SK-N-SH (cell line): Measurements from ENCODE around the gene ZNF2. TPM values are rescaled to one million over a fixed set of nuclear protein-coding genes. Genes with fewer than 3 reads are reported as not detected.

ENCODE experiments used
- CTCF ChIA-PET: fragments of 300-600, 350-600 bp; formaldehyde crosslinking; extraction: SDS; loops from one replicate; lab custom pipeline; 2021; lab: Yijun Ruan, JAX
- POLR2A ChIA-PET: fragments of 350-600 bp; sonication (Branson Sonifier 250); formaldehyde crosslinking; extraction: SDS; loops from one replicate; lab custom pipeline; 2020; ENCODE audit warnings: antibody characterized with exemption, inconsistent platforms; lab: Yijun Ruan, JAX
- DNase-seq: peaks from one replicate; pipeline ENCODE4 v3.0.0; 2012
- H2AFZ ChIP-seq: fragments of 200-600 bp; sonication (generic); 2 replicates; pipeline ENCODE4 v1.8.1; 2016; ENCODE audit warnings: antibody characterized with exemption, mild to moderate bottlenecking, low read depth
- H3F3A ChIP-seq: fragments of 200-600 bp; sonication (generic); replicated peaks from 2 replicates; pipeline ENCODE3; 2016; ENCODE audit warnings: antibody characterized with exemption, mild to moderate bottlenecking; ENCODE audit not compliant: insufficient read depth
- H3K27ac ChIP-seq, 2 experiments: fragments of 200-500 bp in 1 of 2; fragments of 200-600 bp in 1 of 2; sonication (Bioruptor generic) in 1 of 2; sonication (generic), shearing (Covaris generic) in 1 of 2; 2 replicates each; pipeline versions ENCODE4 v1.5.1 to v1.6.1; 2014 to 2016; ENCODE audit warnings: low read depth in 2 of 2, inconsistent platforms in 1 of 2, low read length in 1 of 2, mild to moderate bottlenecking in 1 of 2, mixed read lengths in 1 of 2
- H3K27me3 ChIP-seq: fragments of 200-600 bp; sonication (generic), shearing (Covaris generic); 2 replicates; pipeline ENCODE4 v1.6.1; 2016; ENCODE audit warnings: mixed run types; ENCODE audit not compliant: insufficient read depth
- H3K36me3 ChIP-seq, 2 experiments: fragments of 200-500 bp in 1 of 2; fragments of 200-600 bp in 1 of 2; sonication (Bioruptor generic) in 1 of 2; sonication (generic) in 1 of 2; replicated peaks in 1 of 2; 2 replicates each; pipeline versions ENCODE3 to v1.5.1; 2014 to 2016; ENCODE audit warnings: low read length in 1 of 2, mild to moderate bottlenecking in 1 of 2; ENCODE audit not compliant: insufficient read depth in 2 of 2, control insufficient read depth in 1 of 2
- H3K4me1 ChIP-seq, 2 experiments: fragments of 200-500 bp in 1 of 2; fragments of 200-600 bp in 1 of 2; sonication (Bioruptor generic) in 1 of 2; sonication (generic), shearing (Covaris generic) in 1 of 2; 2 replicates each; pipeline versions ENCODE4 v1.5.1 to v1.6.1; 2014 to 2016; ENCODE audit warnings: low read depth in 1 of 2, low read length in 1 of 2, mixed run types in 1 of 2; ENCODE audit not compliant: insufficient read depth in 2 of 2, control insufficient read depth in 1 of 2
- H3K4me2 ChIP-seq: fragments of 200-600 bp; sonication (generic), shearing (Covaris generic); 2 replicates; pipeline ENCODE4 v1.6.1; 2017; ENCODE audit warnings: mixed run types
- H3K4me3 ChIP-seq, 2 experiments: fragments of 200-500 bp in 1 of 2; fragments of 200-600 bp in 1 of 2; sonication (Bioruptor generic) in 1 of 2; sonication (generic), shearing (Covaris generic) in 1 of 2; 2 replicates each; pipeline versions ENCODE4 v1.5.1 to v1.8.1; 2014 to 2016; ENCODE audit warnings: low read depth in 2 of 2, inconsistent platforms in 1 of 2, low read length in 1 of 2, mild to moderate bottlenecking in 1 of 2, mixed read lengths in 1 of 2, moderate library complexity in 1 of 2
- H3K79me2 ChIP-seq: fragments of 200-600 bp; sonication (generic); 2 replicates; pipeline ENCODE4 v1.8.1; 2017; ENCODE audit warnings: mild to moderate bottlenecking; ENCODE audit not compliant: insufficient read depth
- H3K9ac ChIP-seq: fragments of 200-600 bp; sonication (generic); 2 replicates; pipeline ENCODE4 v1.6.1; 2017; ENCODE audit warnings: mixed run types
- H3K9me2 ChIP-seq: fragments of 200-600 bp; sonication (generic); 2 replicates; pipeline ENCODE4 v1.6.1; 2017; ENCODE audit warnings: mixed run types
- H3K9me3 ChIP-seq: fragments of 200-600 bp; sonication (generic); 2 replicates; pipeline ENCODE4 v1.6.1; 2017; ENCODE audit warnings: mixed run types, mild to moderate bottlenecking, moderate library complexity
- H4K20me1 ChIP-seq: fragments of 200-600 bp; sonication (generic); 2 replicates; pipeline ENCODE4 v1.6.1; 2017; ENCODE audit warnings: mild to moderate bottlenecking, mixed run types; ENCODE audit not compliant: insufficient read depth
- FOXJ3 ChIP-seq: sonication (generic); formaldehyde crosslinking; IDR thresholded peaks from 2 replicates; pipeline ENCODE4 v1.5.1; 2020; ENCODE audit warnings: mild to moderate bottlenecking, missing genetic modification reagents
- FOXM1 ChIP-seq: IDR thresholded peaks from 2 replicates; pipeline ENCODE4 v1.4.0; 2012; ENCODE audit warnings: low read depth, mild to moderate bottlenecking
- MXI1 ChIP-seq: IDR thresholded peaks from 2 replicates; pipeline ENCODE4 v1.6.1; 2012; ENCODE audit warnings: mild to moderate bottlenecking, low read depth, low read length, improper control_type of control experiment
- NRF1 ChIP-seq: IDR thresholded peaks from 2 replicates; pipeline ENCODE4 v1.6.1; 2012; ENCODE audit warnings: low read depth, mild to moderate bottlenecking, low read length
- RCOR1 ChIP-seq: fragments of 150-350 bp; IDR thresholded peaks from 2 replicates; pipeline ENCODE4 v1.6.1; 2017; ENCODE audit warnings: antibody characterized with exemption, low read length
- RXRA ChIP-seq: IDR thresholded peaks from 2 replicates; pipeline ENCODE4 v1.4.0; 2012; ENCODE audit warnings: low read depth, mild to moderate bottlenecking, borderline replicate concordance
- SIN3A ChIP-seq: IDR thresholded peaks from 2 replicates; pipeline ENCODE4 v1.6.1; 2012; ENCODE audit warnings: low read depth, mild to moderate bottlenecking, low read length, moderate library complexity, borderline replicate concordance
- SMC3 ChIP-seq: IDR thresholded peaks from 2 replicates; pipeline ENCODE4 v1.6.1; 2012; ENCODE audit warnings: low read depth, low read length, improper control_type of control experiment
- TAF1 ChIP-seq: IDR thresholded peaks from 2 replicates; pipeline ENCODE4 v1.6.1; 2012; ENCODE audit warnings: low read depth, mild to moderate bottlenecking, low read length, moderate library complexity, borderline replicate concordance
- TCF12 ChIP-seq: IDR thresholded peaks from 2 replicates; pipeline ENCODE4 v1.4.0; 2012
- TEAD4 ChIP-seq: IDR thresholded peaks from 2 replicates; pipeline ENCODE4 v1.4.0; 2012; ENCODE audit warnings: mild to moderate bottlenecking, borderline replicate concordance; ENCODE audit not compliant: insufficient read depth
- WGBS: methylation state at CpG from one replicate; pipeline ENCODE4 v1.1.6; 2017; ENCODE audit warnings: low lambda C conversion rate; 5-methylcytosine and 5-hydroxymethylcytosine counted together
- polyA plus RNA-seq, 3 experiments: library from polyadenylated mRNA; depleted of rRNA; stranded (reverse); fragments of >200 nt; gene quantifications; 2 replicates each; pipeline ENCODE4 v1.2.3, GENCODE V29; 2012
- TF ChIP-seq, protein P1 (sequence below): IDR thresholded peaks from 2 replicates; pipeline ENCODE4 v1.4.0; 2012; ENCODE audit warnings: low read depth
- TF ChIP-seq, protein P2 (sequence below): IDR thresholded peaks from 2 replicates; pipeline ENCODE4; 2012
- TF ChIP-seq, protein P3 (sequence below): IDR thresholded peaks from 2 replicates; pipeline ENCODE4 v1.6.1; 2012; ENCODE audit warnings: mild to moderate bottlenecking, low read depth, low read length, moderate library complexity

ZNF2 gene
- polyA plus RNA-seq, 1 of the 3 experiments (the other 2 are of a cell fraction): 1.6 TPM

DNA sequence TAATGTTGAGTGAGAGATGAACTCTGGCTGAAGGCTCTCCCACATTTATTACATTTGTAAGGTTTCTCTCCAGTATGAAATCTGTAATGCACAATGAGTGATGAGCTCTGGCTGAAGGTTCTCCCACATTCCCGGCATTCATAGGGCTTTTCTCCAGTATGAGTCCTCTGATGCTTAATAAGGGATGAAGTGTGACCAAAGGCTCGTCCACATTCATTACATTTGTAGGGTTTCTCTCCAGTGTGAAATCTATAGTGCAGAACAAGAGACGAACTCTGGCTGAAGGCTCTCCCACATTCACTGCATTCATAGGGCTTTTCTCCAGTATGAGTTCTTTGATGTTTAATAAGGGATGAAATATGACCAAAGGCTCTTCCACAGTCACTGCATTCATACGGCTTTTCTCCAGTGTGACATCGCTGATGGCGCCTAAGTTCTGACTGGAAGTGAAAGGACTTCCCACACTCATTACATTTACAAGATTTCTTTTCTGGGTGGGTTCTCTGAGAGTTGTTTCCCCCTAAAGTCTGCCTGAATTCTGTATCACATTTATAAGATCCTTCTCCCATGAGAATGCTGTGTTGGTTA lies 16.1 kb upstream of the ZNF2 start:
- H3K9ac ChIP-seq: no peak overlapping the region
- no peak for DNase-seq
- H3K4me3 ChIP-seq: no peak overlapping the region; a peak in 1 of 4 replicates
- no peaks in the 10 kb centered on the region for H3K27me3 ChIP-seq
- no peaks in the 10 kb centered on the region for H3K79me2 ChIP-seq
- H3K27ac ChIP-seq: no peak overlapping the region
- TF ChIP-seq FOXJ3 (CRISPR knock-in tag): no peak
- no peak for TF ChIP-seq TCF12
- no peak for TF ChIP-seq SIN3A
- TF ChIP-seq RCOR1: no peak
- WGBS: 96% methylated on average over 6 of the region's 6 CpGs
- H3K4me2 ChIP-seq: no peak overlapping the region
- H4K20me1 ChIP-seq: no peaks in the 10 kb centered on the region
- no peaks in the 10 kb centered on the region for H3K9me2 ChIP-seq
- H3K9me3 ChIP-seq: peaks cover 29% of the 10 kb centered on the region
- POLR2A ChIA-PET: no interaction called here
- H3K36me3 ChIP-seq: peaks cover 59 to 72% of the 10 kb centered on the region in 2 experiments
- CTCF ChIA-PET: no interaction called here
- H3K4me1 ChIP-seq: no peaks in the 10 kb centered on the region
- H2AFZ ChIP-seq: no peak overlapping the region
- H3F3A ChIP-seq: no peaks in the 10 kb centered on the region

DNA sequence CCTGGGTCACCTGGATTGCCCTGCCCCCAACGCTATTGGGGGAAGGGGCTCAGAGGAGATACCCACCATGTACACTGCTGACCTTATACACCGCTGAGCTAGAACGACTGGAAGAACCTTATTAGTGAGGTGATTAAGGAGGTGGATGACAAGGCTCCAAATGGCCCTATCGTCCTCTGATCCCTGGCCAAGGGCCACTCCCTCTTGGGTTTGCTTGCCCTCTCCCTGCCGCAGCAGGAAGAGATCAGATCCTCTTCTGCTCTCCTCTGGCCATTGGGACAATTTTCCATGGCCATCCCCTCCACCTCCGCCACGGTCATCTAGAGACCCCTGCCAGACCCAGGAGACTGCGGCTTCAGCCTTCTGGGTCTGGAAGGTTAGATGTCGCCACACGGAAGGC lies 7.2 kb upstream of the ZNF2 start:
- H3K9ac ChIP-seq: peak overlapping the region; percentile 80
- H3K27ac ChIP-seq: peak overlapping the region in 1 of 2 experiments; percentile 80; a peak in 1 of 4 replicates
- DNase-seq: no peak

DNA sequence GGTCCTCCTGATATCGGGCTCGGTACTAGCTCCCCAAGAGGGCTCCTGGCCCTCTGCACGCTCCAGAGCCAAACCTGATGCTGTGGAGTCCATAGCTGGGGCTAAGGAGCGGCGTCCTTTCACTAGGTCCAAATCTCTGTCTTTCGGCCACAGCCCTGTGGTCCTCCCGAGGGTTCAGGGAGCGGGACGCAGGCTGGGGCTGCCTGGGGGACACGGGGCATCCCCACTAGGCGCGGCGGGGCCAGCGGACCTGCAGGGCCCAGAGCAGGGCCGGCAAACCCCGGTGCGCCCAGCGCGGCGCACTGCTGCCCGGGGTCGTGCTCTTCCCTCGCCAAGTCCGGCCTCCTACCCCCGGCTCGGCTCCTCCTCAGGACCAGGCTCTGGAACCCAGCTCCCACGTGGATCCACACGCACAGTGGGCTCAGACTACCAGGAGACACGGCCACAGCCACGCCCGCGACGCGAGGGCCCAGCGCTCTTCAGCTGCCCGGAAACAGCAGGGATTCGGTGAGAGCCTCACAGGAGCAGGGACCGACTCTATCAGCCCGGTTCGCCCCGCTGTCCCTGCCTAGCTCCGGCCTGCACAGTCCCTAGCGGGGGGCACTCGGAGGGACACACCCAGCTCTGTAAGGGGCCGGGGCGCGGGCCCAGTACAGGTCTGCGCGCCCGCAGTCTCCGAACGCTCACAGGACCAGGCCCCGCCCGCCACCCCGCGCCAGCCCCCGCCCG lies 6.6 kb upstream of the ZNF2 start:
- ChIA-PET CTCF (interaction anchor here (1.1 to 1.9 kb wide), 3 partner anchors 24 to 137 kb away, joined by 3 to 4 read pairs (median 4); no protein-coding TSS in a partner anchor), POLR2A (interaction anchor here (2.6 kb wide), 1 partner anchor 37 kb away, joined by 8 read pairs; the partner anchor contains the start of gene MRPS5)
- Histone ChIP-seq H3K27me3 (no peaks in the 10 kb centered on the region), H3K79me2 (peaks cover 4% of the 10 kb centered on the region; the same call in 1 of the 2 replicates), H3K4me1 (peaks cover 0 to 19% of the 10 kb centered on the region in 2 experiments; a peak in 1 of 4 replicates), H3K27ac (peak overlapping the region in 1 of 2 experiments; percentile 80; a peak in 2 of 4 replicates), H3K9ac (peak overlapping the region; percentile 80), H3F3A (peaks cover 14% of the 10 kb centered on the region), H2AFZ (peak overlapping the region; percentile 84), H3K9me3 (no peaks in the 10 kb centered on the region), H4K20me1 (no peaks in the 10 kb centered on the region), H3K9me2 (no peaks in the 10 kb centered on the region), H3K36me3 (peaks cover 30 to 43% of the 10 kb centered on the region in 2 experiments), H3K4me3 (peak overlapping the region; percentile 74 to 79), H3K4me2 (peak overlapping the region; percentile 93)
- DNase-seq: peak; percentile 84
- WGBS: 0% methylated on average over 9 of the region's 58 CpGs
- TF ChIP-seq NRF1: no peak
- TF ChIP-seq FOXJ3 (CRISPR knock-in tag): peak; percentile 17; the same call in 1 of the 2 replicates
- TF ChIP-seq, protein P1, sequence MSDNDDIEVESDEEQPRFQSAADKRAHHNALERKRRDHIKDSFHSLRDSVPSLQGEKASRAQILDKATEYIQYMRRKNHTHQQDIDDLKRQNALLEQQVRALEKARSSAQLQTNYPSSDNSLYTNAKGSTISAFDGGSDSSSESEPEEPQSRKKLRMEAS: peak; percentile 74; the same call in 1 of the 2 replicates
- TF ChIP-seq, protein P2, sequence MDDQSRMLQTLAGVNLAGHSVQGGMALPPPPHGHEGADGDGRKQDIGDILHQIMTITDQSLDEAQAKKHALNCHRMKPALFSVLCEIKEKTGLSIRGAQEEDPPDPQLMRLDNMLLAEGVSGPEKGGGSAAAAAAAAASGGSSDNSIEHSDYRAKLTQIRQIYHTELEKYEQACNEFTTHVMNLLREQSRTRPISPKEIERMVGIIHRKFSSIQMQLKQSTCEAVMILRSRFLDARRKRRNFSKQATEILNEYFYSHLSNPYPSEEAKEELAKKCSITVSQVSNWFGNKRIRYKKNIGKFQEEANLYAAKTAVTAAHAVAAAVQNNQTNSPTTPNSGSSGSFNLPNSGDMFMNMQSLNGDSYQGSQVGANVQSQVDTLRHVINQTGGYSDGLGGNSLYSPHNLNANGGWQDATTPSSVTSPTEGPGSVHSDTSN: no peak
- TF ChIP-seq TEAD4: no peak
- no peak for TF ChIP-seq RXRA
- no peak for TF ChIP-seq SMC3
- TF ChIP-seq, protein P3, sequence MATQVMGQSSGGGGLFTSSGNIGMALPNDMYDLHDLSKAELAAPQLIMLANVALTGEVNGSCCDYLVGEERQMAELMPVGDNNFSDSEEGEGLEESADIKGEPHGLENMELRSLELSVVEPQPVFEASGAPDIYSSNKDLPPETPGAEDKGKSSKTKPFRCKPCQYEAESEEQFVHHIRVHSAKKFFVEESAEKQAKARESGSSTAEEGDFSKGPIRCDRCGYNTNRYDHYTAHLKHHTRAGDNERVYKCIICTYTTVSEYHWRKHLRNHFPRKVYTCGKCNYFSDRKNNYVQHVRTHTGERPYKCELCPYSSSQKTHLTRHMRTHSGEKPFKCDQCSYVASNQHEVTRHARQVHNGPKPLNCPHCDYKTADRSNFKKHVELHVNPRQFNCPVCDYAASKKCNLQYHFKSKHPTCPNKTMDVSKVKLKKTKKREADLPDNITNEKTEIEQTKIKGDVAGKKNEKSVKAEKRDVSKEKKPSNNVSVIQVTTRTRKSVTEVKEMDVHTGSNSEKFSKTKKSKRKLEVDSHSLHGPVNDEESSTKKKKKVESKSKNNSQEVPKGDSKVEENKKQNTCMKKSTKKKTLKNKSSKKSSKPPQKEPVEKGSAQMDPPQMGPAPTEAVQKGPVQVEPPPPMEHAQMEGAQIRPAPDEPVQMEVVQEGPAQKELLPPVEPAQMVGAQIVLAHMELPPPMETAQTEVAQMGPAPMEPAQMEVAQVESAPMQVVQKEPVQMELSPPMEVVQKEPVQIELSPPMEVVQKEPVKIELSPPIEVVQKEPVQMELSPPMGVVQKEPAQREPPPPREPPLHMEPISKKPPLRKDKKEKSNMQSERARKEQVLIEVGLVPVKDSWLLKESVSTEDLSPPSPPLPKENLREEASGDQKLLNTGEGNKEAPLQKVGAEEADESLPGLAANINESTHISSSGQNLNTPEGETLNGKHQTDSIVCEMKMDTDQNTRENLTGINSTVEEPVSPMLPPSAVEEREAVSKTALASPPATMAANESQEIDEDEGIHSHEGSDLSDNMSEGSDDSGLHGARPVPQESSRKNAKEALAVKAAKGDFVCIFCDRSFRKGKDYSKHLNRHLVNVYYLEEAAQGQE: no peak
- peak; percentile 60; the same call in 1 of the 2 replicates for TF ChIP-seq MXI1
- no peak for TF ChIP-seq FOXM1
- TF ChIP-seq RCOR1: no peak
- no peak for TF ChIP-seq TAF1

More for the DNA sequence above, 7.2 kb upstream of the ZNF2 start:
- H3K79me2 ChIP-seq: no peaks in the 10 kb centered on the region; the same call in 1 of the 2 replicates
- H2AFZ ChIP-seq: peak overlapping the region; percentile 84; the same call in 1 of the 2 replicates
- no peaks in the 10 kb centered on the region for H3K9me2 ChIP-seq
- peaks cover 14% of the 10 kb centered on the region for H3F3A ChIP-seq
- 55% methylated on average over 9 of the region's 10 CpGs for WGBS
- H4K20me1 ChIP-seq: no peaks in the 10 kb centered on the region
- POLR2A ChIA-PET: interaction anchor here (2.6 kb wide), 1 partner anchor 37 kb away, joined by 8 read pairs; the partner anchor contains the start of gene MRPS5
- no peaks in the 10 kb centered on the region for H3K9me3 ChIP-seq
- no peak for TF ChIP-seq FOXM1
- no peaks in the 10 kb centered on the region for H3K27me3 ChIP-seq
- peaks cover 0 to 16% of the 10 kb centered on the region in 2 experiments; a peak in 1 of 4 replicates for H3K4me1 ChIP-seq
- CTCF ChIA-PET: interaction anchor here (1.1 to 1.9 kb wide), 2 partner anchors 43 to 136 kb away, joined by 4 read pairs; no protein-coding TSS in a partner anchor
- peak overlapping the region; percentile 93 for H3K4me2 ChIP-seq
- peaks cover 37 to 49% of the 10 kb centered on the region in 2 experiments for H3K36me3 ChIP-seq
- H3K4me3 ChIP-seq: peak overlapping the region; percentile 74 to 79
